Fibroblast of mammary gland (primary cell): ENCODE measurements around the gene SHMT2.

Experiments
- DNase-seq: peaks from one replicate; pipeline ENCODE4 v3.0.0-alpha.2; 2010; ENCODE audit warnings: low read depth
- H3K4me3 ChIP-seq: 2 replicates; pipeline ENCODE4 v1.5.1; 2011; ENCODE audit warnings: low read depth, mild to moderate bottlenecking, low read length, moderate library complexity; ENCODE audit not compliant: control insufficient read depth
- TF ChIP-seq, protein P1 (sequence below): conservative IDR thresholded peaks from 2 replicates; pipeline ENCODE4 v1.5.1; 2011; ENCODE audit warnings: low read depth, low read length, inconsistent platforms; ENCODE audit not compliant: control insufficient read depth, insufficient read depth

Gene SHMT2

DNA sequence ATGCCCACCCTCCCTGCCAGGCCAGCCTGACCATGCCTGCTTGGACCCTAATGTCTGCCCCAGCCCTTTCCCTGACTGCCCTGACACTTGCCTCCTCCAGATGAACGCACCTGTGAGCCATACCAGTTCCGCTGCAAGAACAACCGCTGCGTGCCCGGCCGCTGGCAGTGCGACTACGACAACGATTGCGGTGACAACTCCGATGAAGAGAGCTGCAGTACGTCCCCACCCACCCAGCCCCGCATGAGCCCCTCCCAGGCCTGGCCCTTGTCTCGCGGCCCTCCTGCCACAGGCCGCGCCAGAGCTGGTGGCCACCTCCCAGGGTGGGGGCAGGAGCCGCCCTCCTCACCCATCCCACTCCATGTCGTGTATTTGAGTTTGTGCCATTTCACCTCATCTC, 27.2 kb upstream of the SHMT2 start:
- no peak overlapping the region for H3K4me3 ChIP-seq
- TF ChIP-seq, protein P1, sequence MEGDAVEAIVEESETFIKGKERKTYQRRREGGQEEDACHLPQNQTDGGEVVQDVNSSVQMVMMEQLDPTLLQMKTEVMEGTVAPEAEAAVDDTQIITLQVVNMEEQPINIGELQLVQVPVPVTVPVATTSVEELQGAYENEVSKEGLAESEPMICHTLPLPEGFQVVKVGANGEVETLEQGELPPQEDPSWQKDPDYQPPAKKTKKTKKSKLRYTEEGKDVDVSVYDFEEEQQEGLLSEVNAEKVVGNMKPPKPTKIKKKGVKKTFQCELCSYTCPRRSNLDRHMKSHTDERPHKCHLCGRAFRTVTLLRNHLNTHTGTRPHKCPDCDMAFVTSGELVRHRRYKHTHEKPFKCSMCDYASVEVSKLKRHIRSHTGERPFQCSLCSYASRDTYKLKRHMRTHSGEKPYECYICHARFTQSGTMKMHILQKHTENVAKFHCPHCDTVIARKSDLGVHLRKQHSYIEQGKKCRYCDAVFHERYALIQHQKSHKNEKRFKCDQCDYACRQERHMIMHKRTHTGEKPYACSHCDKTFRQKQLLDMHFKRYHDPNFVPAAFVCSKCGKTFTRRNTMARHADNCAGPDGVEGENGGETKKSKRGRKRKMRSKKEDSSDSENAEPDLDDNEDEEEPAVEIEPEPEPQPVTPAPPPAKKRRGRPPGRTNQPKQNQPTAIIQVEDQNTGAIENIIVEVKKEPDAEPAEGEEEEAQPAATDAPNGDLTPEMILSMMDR: no peak
- no peak for DNase-seq

DNA sequence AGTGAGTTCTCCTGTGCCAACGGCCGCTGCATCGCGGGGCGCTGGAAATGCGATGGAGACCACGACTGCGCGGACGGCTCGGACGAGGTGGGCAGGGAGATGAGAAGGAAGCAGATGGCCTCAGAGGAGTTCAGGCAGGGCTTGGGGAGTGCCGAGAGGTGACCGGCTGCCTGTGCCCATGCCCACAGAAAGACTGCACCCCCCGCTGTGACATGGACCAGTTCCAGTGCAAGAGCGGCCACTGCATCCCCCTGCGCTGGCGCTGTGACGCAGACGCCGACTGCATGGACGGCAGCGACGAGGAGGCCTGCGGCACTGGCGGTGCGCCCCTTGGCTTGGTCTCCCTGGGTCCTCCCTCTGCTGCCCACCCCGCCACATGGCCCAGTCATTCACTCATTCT, 26.3 kb upstream of the SHMT2 start:
- H3K4me3 ChIP-seq: no peak overlapping the region
- TF ChIP-seq, protein P1: no peak
- DNase-seq: no peak

DNA sequence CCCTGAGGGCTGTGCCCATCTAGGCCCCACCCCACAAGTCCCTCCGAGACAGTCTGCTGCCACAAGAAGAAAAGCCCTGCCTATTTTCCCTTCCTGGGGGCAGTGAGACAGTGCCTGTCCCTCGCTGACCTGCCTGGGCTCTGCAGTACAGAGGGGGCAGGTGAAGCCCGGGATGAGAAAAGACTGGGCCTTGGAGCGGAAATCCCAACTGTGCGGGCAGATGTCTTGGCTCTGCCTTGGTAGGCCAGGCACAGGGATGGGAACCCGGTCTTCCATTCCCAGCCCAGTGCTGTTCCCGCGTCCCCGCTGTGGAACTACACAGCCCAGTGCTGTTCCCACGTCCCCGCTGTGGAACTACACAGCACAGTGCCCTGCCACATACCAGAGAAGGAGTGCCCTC, 25.7 kb upstream of the SHMT2 start:
- no peak overlapping the region for H3K4me3 ChIP-seq
- TF ChIP-seq, protein P1: no peak
- DNase-seq: no peak

DNA sequence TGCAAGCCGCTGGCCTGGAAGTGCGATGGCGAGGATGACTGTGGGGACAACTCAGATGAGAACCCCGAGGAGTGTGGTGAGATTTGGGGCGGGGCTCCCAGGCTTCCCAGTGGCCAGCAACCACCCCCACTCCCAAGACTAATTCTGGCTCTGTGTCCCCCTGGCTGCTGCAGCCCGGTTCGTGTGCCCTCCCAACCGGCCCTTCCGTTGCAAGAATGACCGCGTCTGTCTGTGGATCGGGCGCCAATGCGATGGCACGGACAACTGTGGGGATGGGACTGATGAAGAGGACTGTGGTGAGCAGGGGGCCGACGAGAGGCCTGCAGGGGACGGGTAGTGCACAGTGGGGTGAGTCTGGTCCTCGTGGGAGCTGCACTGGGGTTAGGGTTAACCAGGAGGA, 25.1 kb upstream of the SHMT2 start:
- DNase-seq: no peak
- no peak overlapping the region for H3K4me3 ChIP-seq

DNA sequence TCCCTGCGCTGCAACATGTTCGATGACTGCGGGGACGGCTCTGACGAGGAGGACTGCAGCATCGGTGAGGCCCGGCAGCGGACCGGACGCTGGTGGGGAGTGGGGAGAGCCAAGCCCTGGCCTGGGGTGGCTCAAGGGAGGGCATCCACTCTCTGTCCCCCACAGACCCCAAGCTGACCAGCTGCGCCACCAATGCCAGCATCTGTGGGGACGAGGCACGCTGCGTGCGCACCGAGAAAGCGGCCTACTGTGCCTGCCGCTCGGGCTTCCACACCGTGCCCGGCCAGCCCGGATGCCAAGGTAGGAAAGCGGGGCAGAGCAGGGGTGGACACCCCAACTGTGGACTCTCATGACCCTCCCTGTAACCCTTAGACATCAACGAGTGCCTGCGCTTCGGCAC, 24.3 kb upstream of the SHMT2 start:
- DNase-seq: no peak
- TF ChIP-seq, protein P1: no peak
- no peak overlapping the region for H3K4me3 ChIP-seq

More for the DNA sequence above, 25.1 kb upstream of the SHMT2 start:
- TF ChIP-seq, protein P1: no peak

DNA sequence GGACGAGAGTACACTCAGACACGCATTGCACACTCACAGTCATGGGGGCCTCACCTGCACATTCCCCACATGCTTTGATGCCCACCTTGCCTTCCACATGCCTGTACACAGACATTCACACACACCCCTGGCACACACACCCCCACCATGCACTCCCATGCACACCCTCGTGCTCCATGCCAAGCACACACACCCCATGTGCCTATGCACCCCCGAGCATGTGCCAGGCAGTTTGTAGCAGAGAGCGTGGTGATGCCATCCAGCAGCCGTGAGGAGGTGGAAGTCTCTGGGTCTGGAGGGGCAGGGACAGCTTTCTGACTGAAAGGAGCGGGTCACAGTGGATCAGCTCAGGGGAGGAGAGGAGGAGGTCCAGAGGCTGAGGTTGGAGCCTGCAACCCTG, 23.6 kb upstream of the SHMT2 start:
- DNase-seq: no peak
- TF ChIP-seq, protein P1: no peak
- H3K4me3 ChIP-seq: no peak overlapping the region

DNA sequence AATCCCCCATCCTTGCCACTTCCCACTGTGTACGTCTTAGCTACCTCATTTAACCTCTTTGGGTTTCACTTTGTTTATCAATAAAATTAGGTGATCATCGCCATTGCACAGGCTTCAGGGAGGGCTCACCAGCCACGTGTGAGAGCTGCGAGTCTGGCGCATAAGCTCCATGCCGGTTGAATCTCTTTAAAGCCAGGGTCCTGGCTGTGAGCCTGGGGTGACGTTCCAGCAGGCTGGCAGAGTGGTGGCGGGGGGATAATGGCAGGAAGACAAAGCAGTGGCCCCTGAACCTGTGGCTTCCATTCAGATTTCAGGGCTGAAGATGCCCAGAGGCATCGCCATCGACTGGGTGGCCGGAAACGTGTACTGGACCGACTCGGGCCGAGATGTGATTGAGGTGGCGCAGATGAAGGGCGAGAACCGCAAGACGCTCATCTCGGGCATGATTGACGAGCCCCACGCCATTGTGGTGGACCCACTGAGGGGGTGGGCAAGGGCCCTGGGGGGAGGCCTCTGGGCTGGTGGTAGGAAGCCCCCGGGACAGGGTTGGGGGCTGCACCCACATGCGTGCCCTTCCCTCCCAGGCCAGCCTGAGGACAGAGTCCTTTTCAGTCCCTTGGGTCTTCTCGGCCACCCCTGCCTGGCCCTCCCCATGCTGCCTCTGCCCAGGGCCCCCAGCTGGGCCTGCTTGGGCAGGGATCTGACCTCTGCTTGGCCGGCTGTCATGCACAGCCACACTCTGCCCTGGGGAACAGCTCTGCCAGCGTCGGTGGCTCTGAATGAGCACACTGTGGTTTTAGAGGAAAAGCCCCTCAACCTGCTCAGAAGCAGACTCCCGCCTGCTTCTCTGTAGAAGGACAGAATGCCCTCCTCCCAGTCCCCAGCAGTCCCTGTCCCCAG, 21.5 kb upstream of the SHMT2 start:
- H3K4me3 ChIP-seq: no peak overlapping the region
- no peak for DNase-seq
- TF ChIP-seq, protein P1: no peak
